Right lobe of liver (tissue), 4 donors: ENCODE data around the gene CAPN5.

Source experiments
- POLR2A ChIP-seq: fragments of 450-650 bp; IDR thresholded peaks from one replicate; pipeline ENCODE4 v1.6.1; 2017; ENCODE audit warnings: antibody characterized with exemption, mild to moderate bottlenecking
- TF ChIP-seq, protein P1 (sequence below), 4 donors: fragments of 200-600 bp in 3 of 4; fragments of 450-650 bp in 1 of 4; IDR thresholded peaks; one replicate each; pipeline versions ENCODE4 v1.5.1 to v1.8.0; 2016 to 2022; ENCODE audit warnings: antibody characterized with exemption in 4 of 4, mild to moderate bottlenecking in 2 of 4
- donor health status: DM: no; HTN: no; CAD: no.
- donor health status: DM: no; HTN: no; CAD: no.
- donor health status: DM: no; HTN: yes; CAD: no.

DNA sequence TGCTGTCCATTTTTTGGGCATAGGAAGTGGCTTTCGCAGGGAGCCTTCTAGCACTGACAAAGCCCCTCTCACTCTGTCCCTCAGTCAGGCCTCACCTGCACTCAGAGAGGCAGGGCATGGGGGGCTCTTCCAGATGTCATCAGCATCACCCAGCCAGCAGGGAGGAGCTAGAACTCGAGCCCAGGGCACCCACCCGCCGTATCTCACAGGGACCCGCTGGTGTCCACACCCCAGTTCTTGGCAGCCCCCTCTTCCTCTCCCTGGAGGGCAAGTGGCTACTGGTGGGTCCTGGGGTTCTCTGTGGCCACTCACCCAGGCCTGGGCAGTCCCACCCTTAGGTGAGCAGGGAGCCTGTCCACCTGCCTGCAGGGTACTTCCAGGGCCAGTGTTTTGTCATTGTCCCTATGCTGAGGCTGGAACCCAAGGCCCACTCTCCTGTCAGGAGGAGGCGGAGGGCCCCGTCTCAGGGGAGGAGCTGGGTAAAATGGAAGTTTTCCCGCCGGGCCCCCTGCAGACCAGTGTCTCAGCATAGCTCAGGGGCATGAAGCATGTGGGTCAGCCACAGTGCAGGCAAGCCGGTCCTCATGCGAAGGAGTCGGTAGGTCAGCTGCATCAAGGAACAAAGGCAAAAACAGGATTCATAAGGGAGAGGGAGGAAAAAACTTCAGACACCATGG lies 83.1 kb downstream of the CAPN5 start:
- TF ChIP-seq, protein P1, sequence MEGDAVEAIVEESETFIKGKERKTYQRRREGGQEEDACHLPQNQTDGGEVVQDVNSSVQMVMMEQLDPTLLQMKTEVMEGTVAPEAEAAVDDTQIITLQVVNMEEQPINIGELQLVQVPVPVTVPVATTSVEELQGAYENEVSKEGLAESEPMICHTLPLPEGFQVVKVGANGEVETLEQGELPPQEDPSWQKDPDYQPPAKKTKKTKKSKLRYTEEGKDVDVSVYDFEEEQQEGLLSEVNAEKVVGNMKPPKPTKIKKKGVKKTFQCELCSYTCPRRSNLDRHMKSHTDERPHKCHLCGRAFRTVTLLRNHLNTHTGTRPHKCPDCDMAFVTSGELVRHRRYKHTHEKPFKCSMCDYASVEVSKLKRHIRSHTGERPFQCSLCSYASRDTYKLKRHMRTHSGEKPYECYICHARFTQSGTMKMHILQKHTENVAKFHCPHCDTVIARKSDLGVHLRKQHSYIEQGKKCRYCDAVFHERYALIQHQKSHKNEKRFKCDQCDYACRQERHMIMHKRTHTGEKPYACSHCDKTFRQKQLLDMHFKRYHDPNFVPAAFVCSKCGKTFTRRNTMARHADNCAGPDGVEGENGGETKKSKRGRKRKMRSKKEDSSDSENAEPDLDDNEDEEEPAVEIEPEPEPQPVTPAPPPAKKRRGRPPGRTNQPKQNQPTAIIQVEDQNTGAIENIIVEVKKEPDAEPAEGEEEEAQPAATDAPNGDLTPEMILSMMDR (IDR thresholded peaks at IDR 0.05) = no peak
- no peak for TF ChIP-seq POLR2A
